Measurements from ENCODE around the gene PIGS. TPM values are rescaled to one million over a fixed set of nuclear protein-coding genes. Genes with fewer than 3 reads are reported as not detected.

PIGS gene
- polyA plus RNA-seq, 1 of the 3 experiments (the other 2 are of a cell fraction), result 78.5 TPM

GRCh38 chr17:28547096-28547622, 24.2 kb downstream of the PIGS start (continued):
- TF ChIP-seq FOXM1 (IDR thresholded peaks at IDR 0.05; ENCODE audit: low read depth), result no peak

- no peak for DNase-seq
- no peak overlapping the region for H3K4me2 ChIP-seq
- CTCF ChIA-PET, result interaction anchor here (1.0 to 7.0 kb wide), 9 partner anchors 12 to 66 kb away, joined by 3 to 87 read pairs (median 6); partner anchors contain the start of genes FOXN1, RSKR and SPAG5
Measured at GRCh38 chr17:28545787-28546415, 25.4 kb downstream of the PIGS start.

GRCh38 chr17:28545141-28545503, 26.2 kb downstream of the PIGS start:
- Histone ChIP-seq H3K4me1 (ENCODE audit: control insufficient read depth in 1 of 2, insufficient read depth in 2 of 2, low read depth in 1 of 2, low read length in 1 of 2) (peaks cover 0 to 12% of the 10 kb centered on the region in 2 experiments; a peak in 2 of 4 replicates), H3K27ac (ENCODE audit: low read depth in 2 of 2, low read length in 1 of 2) (no peak overlapping the region), H2AFZ (ENCODE audit: low read depth) (no peak overlapping the region), H3K9ac (no peak overlapping the region), H3K9me3 (no peaks in the 10 kb centered on the region), H3K27me3 (ENCODE audit: insufficient read depth) (no peaks in the 10 kb centered on the region), H3K79me2 (ENCODE audit: insufficient read depth) (no peaks in the 10 kb centered on the region), H3K9me2 (no peaks in the 10 kb centered on the region), H3K4me3 (ENCODE audit: low read depth in 2 of 2, low read length in 1 of 2) (no peak overlapping the region), H3F3A (replicated peaks; ENCODE audit: insufficient read depth) (no peaks in the 10 kb centered on the region), H3K36me3 (replicated peaks in 1 of 2; ENCODE audit: control insufficient read depth in 1 of 2, insufficient read depth in 2 of 2, low read length in 1 of 2) (peaks cover 0 to 17% of the 10 kb centered on the region in 2 experiments), H4K20me1 (ENCODE audit: insufficient read depth) (no peaks in the 10 kb centered on the region; the same call in 1 of the 2 replicates), H3K4me2 (no peak overlapping the region)
- ChIA-PET CTCF (interaction anchor here (1.6 to 4.4 kb wide), 2 partner anchors 11 to 42 kb away, joined by 4 to 47 read pairs; no protein-coding TSS in a partner anchor), POLR2A (no interaction called here)
- WGBS (ENCODE audit: low lambda C conversion rate), result 55% methylated on average over 2 of the region's 2 CpGs
- DNase-seq, result no peak
- no peak for TF ChIP-seq ZBTB33 (IDR thresholded peaks at IDR 0.05; ENCODE audit: borderline replicate concordance, low read depth)
- TF ChIP-seq PBX3 (IDR thresholded peaks at IDR 0.05), result no peak
- TF ChIP-seq EZH2phosphoT487 (IDR thresholded peaks at IDR 0.05; ENCODE audit: borderline replicate concordance, low read depth), result no peak
- no peak for TF ChIP-seq NFIC (IDR thresholded peaks at IDR 0.05; ENCODE audit: borderline replicate concordance)

More at GRCh38 chr17:28545787-28546415, 25.4 kb downstream of the PIGS start:
- no peaks in the 10 kb centered on the region for H3K27me3 ChIP-seq (ENCODE audit: insufficient read depth)
- no peak overlapping the region for H3K9ac ChIP-seq
- H3K9me2 ChIP-seq, result no peaks in the 10 kb centered on the region
- no peak overlapping the region for H3K4me3 ChIP-seq (ENCODE audit: low read depth in 2 of 2, low read length in 1 of 2)
- peaks cover 2% of the 10 kb centered on the region; the same call in 1 of the 2 replicates for H3K79me2 ChIP-seq (ENCODE audit: insufficient read depth)
- H3F3A ChIP-seq (replicated peaks; ENCODE audit: insufficient read depth), result no peaks in the 10 kb centered on the region
- peaks cover 0 to 19% of the 10 kb centered on the region in 2 experiments; a peak in 2 of 4 replicates for H3K4me1 ChIP-seq (ENCODE audit: control insufficient read depth in 1 of 2, insufficient read depth in 2 of 2, low read depth in 1 of 2, low read length in 1 of 2)
- peaks cover 0 to 17% of the 10 kb centered on the region in 2 experiments for H3K36me3 ChIP-seq (replicated peaks in 1 of 2; ENCODE audit: control insufficient read depth in 1 of 2, insufficient read depth in 2 of 2, low read length in 1 of 2)
- peaks cover 6% of the 10 kb centered on the region for H4K20me1 ChIP-seq (ENCODE audit: insufficient read depth)
- POLR2A ChIA-PET, result no interaction called here
- H3K27ac ChIP-seq (ENCODE audit: low read depth in 2 of 2, low read length in 1 of 2), result no peak overlapping the region
- TF ChIP-seq FOSL2 (IDR thresholded peaks at IDR 0.05; ENCODE audit: borderline replicate concordance, low read depth) (no peak), CTCF (IDR thresholded peaks at IDR 0.05) (no peak), USF1 (IDR thresholded peaks at IDR 0.05; ENCODE audit: borderline replicate concordance, low read depth) (no peak), FOXM1 (IDR thresholded peaks at IDR 0.05; ENCODE audit: low read depth) (no peak), TEAD4 (IDR thresholded peaks at IDR 0.05; ENCODE audit: borderline replicate concordance, insufficient read depth) (no peak), POLR2AphosphoS5 (IDR thresholded peaks at IDR 0.05; ENCODE audit: low read depth, low read length) (no peak), CHD2 (IDR thresholded peaks at IDR 0.05; ENCODE audit: low read length, partially characterized antibody) (no peak), RCOR1 (IDR thresholded peaks at IDR 0.05; ENCODE audit: low read length) (no peak)
- H2AFZ ChIP-seq (ENCODE audit: low read depth), result no peak overlapping the region
- 81% methylated on average over 5 of the region's 6 CpGs for WGBS (ENCODE audit: low lambda C conversion rate)
- no peaks in the 10 kb centered on the region for H3K9me3 ChIP-seq

Data from SK-N-SH (cell line).